ENCODE results near the gene CTXN3.
"Not testable (repeated sequence)": the region's sequence is repeated elsewhere in the genome, so short reads cannot be mapped to it uniquely, and the experiment has no call there.

The CTXN3 gene

GRCh38 chr5:127671218-127671617 is 22.3 kb downstream of the CTXN3 start:
- peaks cover 2% of the 10 kb centered on the region for H3K27me3 Mint-ChIP-seq
- no peak overlapping the region for H3K4me3 Mint-ChIP-seq
- peaks cover 4% of the 10 kb centered on the region for H3K9me3 Mint-ChIP-seq
- H3K27ac Mint-ChIP-seq, result no peak overlapping the region
- no peaks in the 10 kb centered on the region for H3K4me1 Mint-ChIP-seq (ENCODE audit: low read depth)
- H3K36me3 Mint-ChIP-seq (ENCODE audit: low read depth), result no peaks in the 10 kb centered on the region

DNA sequence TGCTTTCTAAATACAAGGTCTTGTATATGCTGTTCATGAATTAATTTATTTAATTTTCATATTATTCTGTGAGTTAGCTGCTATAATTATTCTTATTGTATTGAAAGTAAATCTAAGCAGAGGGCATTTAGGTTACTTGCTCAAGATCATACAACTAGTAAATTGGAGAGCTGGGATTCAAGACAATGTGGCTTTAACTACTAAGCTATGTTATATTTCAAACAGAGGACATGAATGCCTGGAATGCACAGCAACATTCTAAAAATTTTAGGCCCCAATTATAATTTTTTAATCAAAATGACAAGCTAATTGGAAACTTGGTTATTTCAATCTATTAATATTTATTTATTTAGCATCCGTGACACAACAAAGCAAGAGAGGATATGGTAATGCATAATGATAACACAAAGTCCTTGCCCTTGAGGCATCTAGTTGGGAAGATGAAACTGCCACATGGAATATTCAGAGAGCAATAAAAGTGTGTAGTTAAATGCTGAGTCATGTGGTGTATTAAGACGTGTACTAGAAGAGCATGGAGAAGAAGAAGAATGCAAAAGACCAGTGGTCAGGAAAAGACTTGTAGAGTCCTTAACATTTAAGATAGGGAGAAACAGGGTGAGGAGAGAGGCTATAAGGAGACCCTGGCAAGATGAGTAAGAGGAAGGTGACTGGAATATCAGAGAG is 24.4 kb downstream of the CTXN3 start:
- Mint-ChIP-seq H3K4me3 (no peak overlapping the region), H3K4me1 (ENCODE audit: low read depth) (no peaks in the 10 kb centered on the region), H3K27ac (no peak overlapping the region), H3K9me3 (peaks cover 7% of the 10 kb centered on the region), H3K27me3 (peaks cover 2% of the 10 kb centered on the region), H3K36me3 (ENCODE audit: low read depth) (no peaks in the 10 kb centered on the region)

- H3K36me3 Mint-ChIP-seq (ENCODE audit: low read depth); H3K27ac Mint-ChIP-seq; H3K9me3 Mint-ChIP-seq; H3K4me3 Mint-ChIP-seq; H3K27me3 Mint-ChIP-seq; H3K4me1 Mint-ChIP-seq (ENCODE audit: low read depth): not testable (repeated sequence)
These were observed 28.1 kb downstream of the CTXN3 start for GRCh38 chr5:127676951-127677350.

GRCh38 chr5:127679691-127680330 is 30.9 kb downstream of the CTXN3 start:
- not testable (repeated sequence) for H3K9me3 Mint-ChIP-seq; H3K36me3 Mint-ChIP-seq (ENCODE audit: low read depth); H3K4me3 Mint-ChIP-seq; H3K27me3 Mint-ChIP-seq; H3K4me1 Mint-ChIP-seq (ENCODE audit: low read depth); H3K27ac Mint-ChIP-seq

GRCh38 chr5:127680595-127680994 is 31.7 kb downstream of the CTXN3 start:
- Mint-ChIP-seq H3K4me3 (no peak overlapping the region), H3K4me1 (ENCODE audit: low read depth) (no peaks in the 10 kb centered on the region), H3K9me3 (peaks cover 4% of the 10 kb centered on the region), H3K27ac (no peak overlapping the region), H3K36me3 (ENCODE audit: low read depth) (no peaks in the 10 kb centered on the region), H3K27me3 (no peaks in the 10 kb centered on the region)

GRCh38 chr5:127683008-127683407 is 34.1 kb downstream of the CTXN3 start:
- Mint-ChIP-seq H3K36me3 (ENCODE audit: low read depth) (no peaks in the 10 kb centered on the region), H3K27ac (no peak overlapping the region), H3K27me3 (no peaks in the 10 kb centered on the region), H3K9me3 (peaks cover 3% of the 10 kb centered on the region), H3K4me3 (no peak overlapping the region), H3K4me1 (ENCODE audit: low read depth) (no peaks in the 10 kb centered on the region)

DNA sequence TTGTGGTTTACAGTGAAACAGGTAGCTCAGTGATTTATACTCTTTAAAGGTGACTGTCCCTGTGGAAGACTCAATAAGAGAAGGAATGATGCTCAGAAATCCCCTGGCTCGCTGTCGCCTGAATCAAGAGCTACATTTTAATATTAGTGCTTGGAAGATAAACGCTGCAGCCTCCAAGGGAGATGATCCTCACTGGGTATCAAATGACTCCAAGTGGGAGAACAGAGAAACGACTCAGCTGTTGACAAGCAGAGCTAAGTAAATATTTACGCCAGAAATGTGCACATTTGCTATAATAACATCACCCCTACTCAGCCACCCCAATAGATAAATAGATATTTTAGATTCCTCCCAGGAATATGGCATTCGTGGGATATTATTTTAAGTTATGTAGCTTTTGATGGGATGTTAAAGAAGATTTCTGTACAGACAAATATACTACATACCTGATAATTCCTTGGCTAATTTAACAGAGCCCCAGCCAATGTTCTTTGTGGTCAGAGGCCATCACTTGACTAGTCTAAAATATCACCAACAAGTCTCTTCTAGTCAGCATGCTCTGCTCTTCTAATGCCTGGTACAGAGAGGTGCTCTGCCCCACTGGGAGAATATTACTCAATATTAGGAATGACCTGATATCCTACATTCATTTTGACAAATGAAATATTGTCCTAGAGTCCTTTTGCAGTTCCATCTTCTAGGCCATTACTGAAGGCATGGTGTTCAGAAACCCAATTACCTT is 36.0 kb downstream of the CTXN3 start:
- H3K4me3 Mint-ChIP-seq, result no peak overlapping the region
- no peak overlapping the region for H3K27ac Mint-ChIP-seq
- no peaks in the 10 kb centered on the region for H3K27me3 Mint-ChIP-seq
- no peaks in the 10 kb centered on the region for H3K9me3 Mint-ChIP-seq
- no peaks in the 10 kb centered on the region for H3K4me1 Mint-ChIP-seq (ENCODE audit: low read depth)
- no peaks in the 10 kb centered on the region for H3K36me3 Mint-ChIP-seq (ENCODE audit: low read depth)

DNA sequence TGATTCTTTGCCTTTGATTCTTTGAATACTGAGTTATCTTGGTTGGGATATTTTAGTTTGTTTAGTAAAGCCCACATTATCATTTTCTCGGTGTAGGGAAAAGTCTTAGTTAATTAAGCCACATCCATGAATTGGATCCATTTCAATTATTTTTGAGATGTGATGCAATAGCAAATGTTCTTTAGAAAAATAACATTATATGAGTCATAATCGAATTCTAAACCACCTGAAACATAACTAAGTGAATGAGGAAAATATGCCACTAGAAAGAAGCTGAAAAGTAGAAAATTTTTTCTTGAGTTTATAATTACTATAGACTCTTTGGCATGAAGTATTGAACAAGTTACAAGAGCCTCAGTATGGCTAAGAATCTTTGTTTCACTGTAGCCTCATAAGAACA is 36.8 kb downstream of the CTXN3 start:
- no peaks in the 10 kb centered on the region for H3K36me3 Mint-ChIP-seq (ENCODE audit: low read depth)
- no peaks in the 10 kb centered on the region for H3K9me3 Mint-ChIP-seq
- no peaks in the 10 kb centered on the region for H3K27me3 Mint-ChIP-seq
- no peaks in the 10 kb centered on the region for H3K4me1 Mint-ChIP-seq (ENCODE audit: low read depth)
- no peak overlapping the region for H3K4me3 Mint-ChIP-seq
- no peak overlapping the region for H3K27ac Mint-ChIP-seq

GRCh38 chr5:127686424-127686823 is 37.5 kb downstream of the CTXN3 start:
- H3K4me3 Mint-ChIP-seq, result no peak overlapping the region
- H3K9me3 Mint-ChIP-seq, result no peaks in the 10 kb centered on the region
- H3K27ac Mint-ChIP-seq, result no peak overlapping the region
- no peaks in the 10 kb centered on the region for H3K36me3 Mint-ChIP-seq (ENCODE audit: low read depth)
- H3K27me3 Mint-ChIP-seq, result no peaks in the 10 kb centered on the region
- no peaks in the 10 kb centered on the region for H3K4me1 Mint-ChIP-seq (ENCODE audit: low read depth)

DNA sequence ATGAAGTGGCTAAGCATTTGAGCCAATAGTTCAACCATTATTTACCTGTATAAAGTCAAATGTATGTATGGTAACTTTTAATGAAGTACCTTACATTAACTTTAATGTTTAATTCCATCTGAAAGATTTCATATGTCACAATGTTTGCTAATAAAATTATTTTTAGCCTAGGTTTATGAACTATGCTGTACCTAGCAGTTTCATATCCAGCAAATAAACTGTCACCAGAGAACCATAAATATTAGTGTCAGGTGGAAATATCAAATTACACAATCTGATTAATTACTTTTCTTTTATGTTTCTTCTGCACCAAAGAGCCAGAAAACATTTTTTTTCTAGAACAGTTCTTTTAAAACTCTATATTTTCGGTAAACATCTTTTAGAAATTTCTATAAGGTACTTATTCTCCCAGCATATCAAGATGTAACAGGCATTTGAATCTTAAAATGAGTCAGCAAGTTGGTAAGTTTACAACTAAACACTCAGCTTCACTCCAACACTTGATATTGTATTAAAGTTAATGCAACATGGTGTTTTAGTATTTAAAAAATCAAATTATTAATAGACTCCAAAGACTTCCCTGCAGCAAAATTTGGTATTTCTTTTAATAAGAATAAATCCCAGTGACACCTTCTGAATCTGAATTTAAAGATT is 45.8 kb downstream of the CTXN3 start:
- Mint-ChIP-seq H3K4me3 (no peak overlapping the region), H3K36me3 (ENCODE audit: low read depth) (no peaks in the 10 kb centered on the region), H3K4me1 (ENCODE audit: low read depth) (no peaks in the 10 kb centered on the region), H3K27me3 (peaks cover 17% of the 10 kb centered on the region), H3K27ac (no peak overlapping the region), H3K9me3 (no peaks in the 10 kb centered on the region)

DNA sequence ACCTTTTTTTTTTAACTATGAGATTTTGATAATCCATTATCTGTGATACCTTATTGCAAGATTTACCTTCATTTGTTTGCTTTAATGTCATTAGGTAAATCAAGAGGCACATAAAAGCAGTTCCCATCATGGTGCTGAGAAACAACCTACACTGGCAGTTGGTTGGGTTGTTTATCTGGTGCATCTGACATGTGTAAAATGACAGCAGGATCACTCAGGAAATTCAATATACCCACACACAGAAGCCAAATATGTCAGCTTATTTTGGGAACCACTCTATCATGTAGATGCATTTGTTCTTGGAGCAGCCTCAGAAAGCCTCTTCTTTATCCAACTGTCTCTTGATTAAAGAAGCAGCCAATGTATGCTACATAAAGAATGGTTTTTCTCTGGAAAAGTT is 46.5 kb downstream of the CTXN3 start:
- Mint-ChIP-seq H3K9me3 (no peaks in the 10 kb centered on the region), H3K36me3 (ENCODE audit: low read depth) (no peaks in the 10 kb centered on the region)

GRCh38 chr5:127696683-127697082 is 47.8 kb downstream of the CTXN3 start:
- Mint-ChIP-seq H3K27ac (no peak overlapping the region), H3K27me3 (peaks cover 17% of the 10 kb centered on the region), H3K36me3 (ENCODE audit: low read depth) (no peaks in the 10 kb centered on the region), H3K4me3 (no peak overlapping the region), H3K9me3 (no peaks in the 10 kb centered on the region), H3K4me1 (ENCODE audit: low read depth) (no peaks in the 10 kb centered on the region)

More for the DNA sequence above, 46.5 kb downstream of the CTXN3 start:
- Mint-ChIP-seq H3K4me3 (no peak overlapping the region), H3K4me1 (ENCODE audit: low read depth) (no peaks in the 10 kb centered on the region), H3K27ac (no peak overlapping the region), H3K27me3 (peaks cover 17% of the 10 kb centered on the region)

- H3K27me3 Mint-ChIP-seq, result peaks cover 9% of the 10 kb centered on the region
- no peaks in the 10 kb centered on the region for H3K9me3 Mint-ChIP-seq
- H3K27ac Mint-ChIP-seq, result no peak overlapping the region
- H3K4me3 Mint-ChIP-seq, result no peak overlapping the region
- no peaks in the 10 kb centered on the region for H3K4me1 Mint-ChIP-seq (ENCODE audit: low read depth)
- no peaks in the 10 kb centered on the region for H3K36me3 Mint-ChIP-seq (ENCODE audit: low read depth)
These were observed 49.2 kb downstream of the CTXN3 start for GRCh38 chr5:127697894-127698600.

- Mint-ChIP-seq H3K27ac (no peak overlapping the region), H3K9me3 (no peaks in the 10 kb centered on the region), H3K27me3 (peaks cover 6% of the 10 kb centered on the region), H3K36me3 (ENCODE audit: low read depth) (no peaks in the 10 kb centered on the region), H3K4me1 (ENCODE audit: low read depth) (no peaks in the 10 kb centered on the region), H3K4me3 (no peak overlapping the region)
These were observed 50.5 kb downstream of the CTXN3 start for GRCh38 chr5:127699416-127699815.

All from stimulated activated naive CD8-positive, alpha-beta T cell treated with anti-CD3 and anti-CD28 coated beads, Interleukin-15, Interleukin-2, amounts not matched to agents 100 ng/mL and 50 ng/mL, for 24 hours (primary cell).